ENCODE results near the gene APOBR. TPM values are rescaled to one million over a fixed set of nuclear protein-coding genes. Genes with fewer than 3 reads are reported as not detected.

The APOBR gene
- total and polyA plus RNA-seq, 2 of the 13 experiments (the other 11 are each of a cell fraction or from before 2014, with no cell fraction given), result 0.03 TPM; not detected in 1

DNA sequence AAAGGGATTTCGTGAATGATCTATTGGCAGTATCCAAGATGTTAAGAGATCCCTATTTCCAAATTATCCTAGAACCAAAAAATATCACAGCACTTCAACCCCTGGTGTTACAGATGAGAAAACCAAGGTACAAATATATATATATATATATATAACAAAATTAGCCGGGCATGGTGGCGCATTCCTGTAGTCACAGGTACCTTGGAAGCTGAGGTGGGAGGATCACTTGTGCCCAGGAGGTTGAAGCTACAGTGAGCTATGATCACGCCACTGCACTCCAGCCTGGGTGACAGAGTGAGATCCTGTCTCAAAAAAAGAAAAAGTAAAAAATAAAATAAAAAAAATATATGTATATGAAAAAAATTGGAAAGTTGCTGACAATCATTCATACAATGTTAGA, 1.9 kb upstream of the APOBR start:
- peak overlapping the region; percentile 94 for H3K9ac ChIP-seq (ENCODE audit: insufficient read depth, low read depth, low read length)
- BruUV-seq (replicated peaks), result TSS peak; percentile 92
- H3K36me3 ChIP-seq (replicated peaks in 1 of 2; ENCODE audit: control insufficient read depth in 1 of 2, insufficient read depth in 2 of 2, low read length in 2 of 2), result peaks cover 2 to 9% of the 10 kb centered on the region in 2 experiments; a peak in 4 of 5 replicates
- ATAC-seq (no peak), FAIRE-seq (no peak), DNase-seq (ENCODE audit: low spot score) (no peak)
- no peaks in the 10 kb centered on the region for H4K20me1 ChIP-seq (ENCODE audit: insufficient read depth, low read length)
- ChIA-PET CTCF (ENCODE audit: low intra/inter-chr PET ratio, low total read pairs) (interaction anchor here (2.1 kb wide), 1 partner anchor 57 kb away, joined by 12 read pairs; no protein-coding TSS in a partner anchor), POLR2A (interaction anchor here (0.7 to 2.4 kb wide), 10 partner anchors 10 to 117 kb away, joined by 3 to 8 read pairs (median 4); partner anchors contain the start of genes SULT1A1 and SULT1A2)
- TF ChIP-seq ARNT (IDR thresholded peaks at IDR 0.05) (no peak), ZKSCAN8 (CRISPR knock-in tag; IDR thresholded peaks at IDR 0.05; ENCODE audit: borderline replicate concordance) (0 out of 2 replicates have a peak, but pooled peaks have one; percentile 3), SIN3A (IDR thresholded peaks at IDR 0.05; ENCODE audit: borderline replicate concordance, low read depth, low read length) (no peak), HOXA5 (CRISPR knock-in tag; IDR thresholded peaks at IDR 0.05) (0 out of 2 replicates have a peak, but pooled peaks have one; percentile 2), GZF1 (CRISPR knock-in tag; IDR thresholded peaks at IDR 0.05) (0 out of 2 replicates have a peak, but pooled peaks have one; percentile 13)
- TF ChIP-seq, protein P1, sequence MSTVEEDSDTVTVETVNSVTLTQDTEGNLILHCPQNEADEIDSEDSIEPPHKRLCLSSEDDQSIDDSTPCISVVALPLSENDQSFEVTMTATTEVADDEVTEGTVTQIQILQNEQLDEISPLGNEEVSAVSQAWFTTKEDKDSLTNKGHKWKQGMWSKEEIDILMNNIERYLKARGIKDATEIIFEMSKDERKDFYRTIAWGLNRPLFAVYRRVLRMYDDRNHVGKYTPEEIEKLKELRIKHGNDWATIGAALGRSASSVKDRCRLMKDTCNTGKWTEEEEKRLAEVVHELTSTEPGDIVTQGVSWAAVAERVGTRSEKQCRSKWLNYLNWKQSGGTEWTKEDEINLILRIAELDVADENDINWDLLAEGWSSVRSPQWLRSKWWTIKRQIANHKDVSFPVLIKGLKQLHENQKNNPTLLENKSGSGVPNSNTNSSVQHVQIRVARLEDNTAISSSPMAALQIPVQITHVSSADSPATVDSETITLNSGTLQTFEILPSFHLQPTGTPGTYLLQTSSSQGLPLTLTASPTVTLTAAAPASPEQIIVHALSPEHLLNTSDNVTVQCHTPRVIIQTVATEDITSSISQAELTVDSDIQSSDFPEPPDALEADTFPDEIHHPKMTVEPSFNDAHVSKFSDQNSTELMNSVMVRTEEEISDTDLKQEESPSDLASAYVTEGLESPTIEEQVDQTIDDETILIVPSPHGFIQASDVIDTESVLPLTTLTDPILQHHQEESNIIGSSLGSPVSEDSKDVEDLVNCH (CRISPR knock-in tag; IDR thresholded peaks at IDR 0.05), result no peak
- peak overlapping the region; percentile 89 to 98 (median 92) for H3K4me3 ChIP-seq (replicated peaks in 1 of 3; ENCODE audit: insufficient read depth in 1 of 3, low read depth in 2 of 3, low read length in 3 of 3)
- peak overlapping the region; percentile 99 for H3K27ac ChIP-seq (ENCODE audit: extremely low read length, insufficient read depth, low read length)
- WGBS (ENCODE audit: low lambda C conversion rate), result 45% methylated on average over 4 of the region's 4 CpGs
- H2AFZ ChIP-seq (ENCODE audit: low read length), result peak overlapping the region; percentile 99
- H3K9me3 ChIP-seq (ENCODE audit: low read length), result no peaks in the 10 kb centered on the region
- peaks cover 15 to 35% of the 10 kb centered on the region in 2 experiments; a peak in 4 of 5 replicates for H3K27me3 ChIP-seq (ENCODE audit: control insufficient read depth in 1 of 2, insufficient read depth in 2 of 2, low read length in 2 of 2)
- no peaks in the 10 kb centered on the region for H3K79me2 ChIP-seq (ENCODE audit: insufficient read depth, low read length)
- in situ Hi-C loops (cut with HindIII; ENCODE audit: extremely low pct_ligation_motif_present, low pct_unique_long_range_greater_than_20kb) (no loop called here), intact Hi-C loops (cut with micrococcal nuclease; ENCODE audit: unreplicated experiment) (no loop called here)
- peaks cover 20% of the 10 kb centered on the region; the same call in 1 of the 2 replicates for H3K4me1 ChIP-seq (ENCODE audit: insufficient read depth, low read length)
- H3K4me2 ChIP-seq (ENCODE audit: low read depth, low read length), result peak overlapping the region; percentile 93

Data from HepG2 (cell line).